Left ventricle myocardium inferior (tissue), 1 donor: ENCODE measurements around the gene GNG12. TPM values are rescaled to one million over a fixed set of nuclear protein-coding genes. Genes with fewer than 3 reads are reported as not detected.
A peak's percentile ranks its signal among the peaks of the same experiment; 100 is the strongest.

Source experiments
- DNase-seq: peaks from one replicate; pipeline ENCODE4 v3.0.0-alpha.2; 2020
- H3K27ac ChIP-seq: fragments of 200-600 bp; replicated peaks from 2 replicates; pipeline ENCODE4 v1.8.0; 2021
- H3K27me3 ChIP-seq: fragments of 200-600 bp; 2 replicates; pipeline ENCODE4 v1.8.0; 2021; ENCODE audit warnings: low read depth
- H3K36me3 ChIP-seq: fragments of 200-600 bp; 2 replicates; pipeline ENCODE4 v1.8.0; 2021
- H3K4me1 ChIP-seq: fragments of 200-600 bp; 2 replicates; pipeline ENCODE4 v1.8.0; 2021
- H3K4me3 ChIP-seq: fragments of 200-600 bp; 2 replicates; pipeline ENCODE4 v1.8.0; 2021; ENCODE audit warnings: mild to moderate bottlenecking, moderate library complexity
- H3K9me3 ChIP-seq: fragments of 200-600 bp; replicated peaks from 2 replicates; pipeline ENCODE4 v1.8.0; 2021
- CTCF ChIP-seq: fragments of 200-600 bp; IDR thresholded peaks from 2 replicates; pipeline ENCODE4 v1.8.0; 2021; ENCODE audit warnings: antibody characterized with exemption, mild to moderate bottlenecking, borderline replicate concordance
- intact Hi-C: fragments of 100-400 bp; cut with micrococcal nuclease; formaldehyde crosslinking; loops from one replicate; pipeline ENCODE4 v1.11.0; 2022
- total RNA-seq: library from RNA; stranded (reverse); fragmentation: NEBNext Ultra II Directional; extraction: Animal tissue kit (Norgen Biotek cat#: 25700); gene quantifications from one replicate; pipeline ENCODE4 v1.2.1, GENCODE V29; 2021
- donor health status: DM: no; HTN: yes; CAD: no; lungs with severe emphysema.

The GNG12 gene
- total RNA-seq, 1 donor from 2014 or later, result 35.1 TPM

GRCh38 chr1:67791686-67792085, 41.6 kb downstream of the GNG12 start:
- DNase-seq, result no peak
- H3K27me3 ChIP-seq, result no peaks in the 10 kb centered on the region
- H3K36me3 ChIP-seq, result no peaks in the 10 kb centered on the region
- intact Hi-C loops, result no loop called here
- peak overlapping the region; percentile 31 for H3K27ac ChIP-seq
- TF ChIP-seq CTCF, result no peak
- H3K4me1 ChIP-seq, result peaks cover 77% of the 10 kb centered on the region
- no peak overlapping the region for H3K4me3 ChIP-seq
- no peaks in the 10 kb centered on the region for H3K9me3 ChIP-seq

- TF ChIP-seq CTCF, result no peak
- peaks cover 79% of the 10 kb centered on the region for H3K4me1 ChIP-seq
- H3K27me3 ChIP-seq, result no peaks in the 10 kb centered on the region
- H3K36me3 ChIP-seq, result no peaks in the 10 kb centered on the region
- no peak overlapping the region for H3K4me3 ChIP-seq
- H3K9me3 ChIP-seq, result no peaks in the 10 kb centered on the region
- intact Hi-C loops, result no loop called here
- H3K27ac ChIP-seq, result no peak overlapping the region
- DNase-seq, result no peak
Measured at GRCh38 chr1:67791261-67791660, 42.0 kb downstream of the GNG12 start.

GRCh38 chr1:67790201-67790692, 43.0 kb downstream of the GNG12 start:
- TF ChIP-seq CTCF, result no peak
- Histone ChIP-seq H3K4me1 (peaks cover 79% of the 10 kb centered on the region), H3K36me3 (no peaks in the 10 kb centered on the region), H3K27ac (no peak overlapping the region), H3K4me3 (no peak overlapping the region), H3K27me3 (no peaks in the 10 kb centered on the region), H3K9me3 (no peaks in the 10 kb centered on the region)
- intact Hi-C loops, result no loop called here
- no peak for DNase-seq

- H3K27me3 ChIP-seq, result no peaks in the 10 kb centered on the region
- H3K9me3 ChIP-seq, result no peaks in the 10 kb centered on the region
- H3K4me1 ChIP-seq, result peaks cover 79% of the 10 kb centered on the region
- no peak overlapping the region for H3K4me3 ChIP-seq
- TF ChIP-seq CTCF, result no peak
- no peaks in the 10 kb centered on the region for H3K36me3 ChIP-seq
- intact Hi-C loops, result no loop called here
- no peak for DNase-seq
- no peak overlapping the region for H3K27ac ChIP-seq
Measured at GRCh38 chr1:67789551-67789950, 43.7 kb downstream of the GNG12 start.

- Histone ChIP-seq H3K4me1 (peaks cover 73% of the 10 kb centered on the region), H3K27me3 (no peaks in the 10 kb centered on the region), H3K36me3 (no peaks in the 10 kb centered on the region), H3K4me3 (no peak overlapping the region), H3K9me3 (no peaks in the 10 kb centered on the region), H3K27ac (no peak overlapping the region)
- DNase-seq, result no peak
- intact Hi-C loops, result no loop called here
- no peak for TF ChIP-seq CTCF
Measured at GRCh38 chr1:67788904-67789303, 44.4 kb downstream of the GNG12 start.
